ENCODE data around the gene DMRTC2.

Gene DMRTC2

GRCh38 chr19:41883821-41884733, 39.2 kb downstream of the DMRTC2 start:
- H3K4me1 ChIP-seq = peaks cover 79% of the 10 kb centered on the region
- no peak for TF ChIP-seq Cebpa-rat (IDR thresholded peaks at IDR 0.05)
- H3K9me3 ChIP-seq = no peaks in the 10 kb centered on the region
- peaks cover 63% of the 10 kb centered on the region for H4K20me1 ChIP-seq
- peaks cover 37% of the 10 kb centered on the region for H3K36me3 ChIP-seq
- H3K27me3 ChIP-seq = no peaks in the 10 kb centered on the region
- peak overlapping the region; percentile 88 for H3K9ac ChIP-seq
- H3K4me2 ChIP-seq = peak overlapping the region; percentile 99
- H3K27ac ChIP-seq = peak overlapping the region; percentile 96
- peak overlapping the region; percentile 84 for H3K4me3 ChIP-seq

DNA sequence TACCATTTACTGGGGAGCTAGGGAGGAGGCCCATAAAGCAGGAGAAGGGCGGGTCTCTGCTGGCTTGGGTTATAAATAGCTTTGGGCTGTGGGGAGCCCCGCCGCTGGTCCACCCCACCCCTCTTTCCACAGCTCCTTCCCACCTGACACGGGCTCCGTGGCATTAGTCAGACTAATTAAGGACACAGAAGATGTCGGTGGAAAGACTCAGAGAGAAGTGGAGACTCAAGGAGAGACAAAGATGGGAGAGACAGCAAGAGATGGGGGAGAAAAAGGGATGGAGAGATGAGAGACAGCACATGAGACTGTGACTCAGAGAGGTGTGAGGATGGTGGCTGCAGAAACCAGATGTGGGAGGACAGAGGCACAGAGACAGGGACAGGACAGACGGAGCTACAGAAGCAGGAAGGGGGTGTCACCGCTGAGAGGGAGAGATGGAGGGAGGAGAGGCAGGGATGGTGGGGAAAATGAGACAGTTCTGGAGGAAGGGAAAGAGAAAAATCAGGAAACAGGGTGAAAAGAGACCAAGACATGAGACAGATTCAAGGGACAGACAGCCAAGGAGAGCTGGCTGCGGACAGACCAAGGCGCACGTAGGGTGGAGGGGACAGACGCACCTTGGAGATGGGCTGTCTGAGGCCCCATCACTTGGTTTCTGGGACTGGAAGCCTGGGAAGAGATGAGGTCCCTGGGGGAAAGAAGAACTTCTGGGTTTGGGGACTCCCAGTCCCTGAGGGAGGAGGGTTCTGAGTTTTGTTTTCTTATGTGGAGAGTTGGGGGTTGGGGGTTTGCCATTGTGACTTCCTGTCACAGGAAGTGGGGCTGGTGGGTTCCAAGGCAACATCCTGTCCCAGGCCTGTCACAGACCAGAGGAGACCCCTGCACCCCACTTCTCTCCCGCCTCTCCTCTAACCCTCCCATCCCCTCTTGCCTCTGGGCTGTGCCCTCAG, 42.2 kb downstream of the DMRTC2 start:
- Histone ChIP-seq H3K27me3 (no peaks in the 10 kb centered on the region), H3K27ac (peak overlapping the region; percentile 79)

DNA sequence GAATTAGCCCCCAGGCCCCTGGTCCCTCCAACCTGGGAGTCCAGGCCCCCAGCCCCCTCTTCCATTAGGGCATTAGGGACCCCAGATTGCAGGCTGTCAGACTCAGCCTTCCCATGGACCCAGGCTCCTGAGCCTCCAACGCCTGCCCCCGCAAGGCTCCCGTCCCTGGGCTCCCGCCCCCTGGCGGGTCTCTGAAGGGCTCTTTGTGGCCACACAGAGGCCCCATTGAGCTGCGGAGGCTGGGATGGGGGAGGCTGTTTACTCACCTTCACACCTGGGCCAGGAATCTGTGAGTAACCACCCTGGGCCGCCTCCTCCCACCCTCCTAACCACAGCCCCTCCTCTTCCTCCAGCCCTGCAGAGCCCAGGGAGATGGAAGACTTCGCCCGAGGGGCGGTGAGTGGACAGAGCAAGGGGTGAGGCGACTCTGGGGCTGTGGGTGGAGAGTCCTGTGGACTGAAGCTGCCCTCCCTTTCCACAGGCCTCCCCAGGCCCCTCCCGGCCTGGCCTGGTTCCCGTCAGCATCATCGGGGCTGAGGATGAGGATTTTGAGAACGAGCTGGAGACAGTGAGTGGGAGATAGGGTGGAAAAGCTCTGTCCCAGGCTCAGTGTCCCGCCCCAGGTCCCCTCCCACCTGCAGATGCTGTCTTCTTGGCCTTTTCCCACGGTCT, 43.0 kb downstream of the DMRTC2 start:
- peak overlapping the region; percentile 79 for H3K27ac ChIP-seq
- H3K4me3 ChIP-seq = peak overlapping the region; percentile 53
- peaks cover 57% of the 10 kb centered on the region for H3K36me3 ChIP-seq
- H3K27me3 ChIP-seq = no peaks in the 10 kb centered on the region
- TF ChIP-seq Cebpa-rat (IDR thresholded peaks at IDR 0.05) = no peak
- H3K4me1 ChIP-seq = peaks cover 74% of the 10 kb centered on the region
- peak overlapping the region; percentile 66 for H3K9ac ChIP-seq
- H4K20me1 ChIP-seq = peaks cover 86% of the 10 kb centered on the region
- peak overlapping the region; percentile 99 for H3K4me2 ChIP-seq
- no peaks in the 10 kb centered on the region for H3K9me3 ChIP-seq

More for the DNA sequence above, 42.2 kb downstream of the DMRTC2 start:
- H3K9ac ChIP-seq = peak overlapping the region; percentile 66
- peaks cover 73% of the 10 kb centered on the region for H3K4me1 ChIP-seq
- H3K4me3 ChIP-seq = peak overlapping the region; percentile 53
- no peak for TF ChIP-seq Cebpa-rat (IDR thresholded peaks at IDR 0.05)
- H4K20me1 ChIP-seq = peaks cover 78% of the 10 kb centered on the region
- H3K9me3 ChIP-seq = no peaks in the 10 kb centered on the region
- peak overlapping the region; percentile 99 for H3K4me2 ChIP-seq
- peaks cover 49% of the 10 kb centered on the region for H3K36me3 ChIP-seq

DNA sequence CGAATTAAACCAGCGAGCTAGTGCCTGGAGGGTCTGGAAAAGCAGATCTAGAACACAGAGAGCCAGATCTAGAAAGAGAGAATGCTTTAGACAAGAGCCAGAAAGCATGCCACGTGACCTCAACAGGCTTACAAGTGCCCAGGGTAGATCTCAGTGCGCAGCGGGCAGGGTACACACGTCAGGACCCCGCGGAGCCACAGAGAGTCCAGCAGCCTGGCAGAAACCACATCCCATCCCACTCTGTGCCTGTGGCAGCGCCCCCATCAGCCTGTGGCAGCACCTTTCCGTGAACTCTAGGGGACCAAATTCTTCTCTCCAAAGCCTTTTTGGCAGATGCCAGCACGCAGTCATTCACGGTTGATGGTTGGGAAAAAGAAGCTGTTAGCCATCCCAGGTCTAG, 44.1 kb downstream of the DMRTC2 start:
- Histone ChIP-seq H3K27ac (no peak overlapping the region), H3K27me3 (no peaks in the 10 kb centered on the region), H3K36me3 (peaks cover 60% of the 10 kb centered on the region), H3K4me2 (no peak overlapping the region), H3K4me1 (peaks cover 79% of the 10 kb centered on the region), H3K9me3 (no peaks in the 10 kb centered on the region), H4K20me1 (peaks cover 86% of the 10 kb centered on the region), H3K9ac (0 out of 2 replicates have a peak overlapping the region, but pooled peaks have one; percentile 1), H3K4me3 (no peak overlapping the region)
- TF ChIP-seq Cebpa-rat (IDR thresholded peaks at IDR 0.05) = no peak

DNA sequence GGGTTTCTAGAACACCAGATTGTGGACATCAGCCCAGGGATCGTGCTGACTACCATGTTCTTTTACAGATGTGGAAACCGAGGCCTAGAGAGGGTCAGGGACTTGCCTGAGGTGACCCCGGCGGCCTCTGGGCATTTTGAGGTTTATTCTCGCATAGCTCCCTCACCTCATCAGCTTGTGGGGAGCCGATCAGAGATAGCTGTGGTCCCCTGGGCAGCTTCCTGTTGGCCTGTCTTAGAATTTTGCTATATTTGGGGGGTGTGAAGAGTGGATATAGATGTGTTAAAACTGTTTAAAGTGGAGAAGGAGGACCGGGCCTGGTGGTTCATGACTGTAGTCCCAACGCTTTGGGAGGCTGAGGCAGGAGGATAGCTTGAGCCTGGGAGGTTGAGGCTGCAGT, 45.1 kb downstream of the DMRTC2 start:
- Histone ChIP-seq H3K4me2 (no peak overlapping the region), H3K9me3 (no peaks in the 10 kb centered on the region), H3K27me3 (no peaks in the 10 kb centered on the region), H4K20me1 (peaks cover 80% of the 10 kb centered on the region), H3K4me1 (peaks cover 78% of the 10 kb centered on the region), H3K36me3 (peaks cover 69% of the 10 kb centered on the region), H3K9ac (0 out of 2 replicates have a peak overlapping the region, but pooled peaks have one; percentile 1), H3K27ac (no peak overlapping the region), H3K4me3 (no peak overlapping the region)
- TF ChIP-seq Cebpa-rat (IDR thresholded peaks at IDR 0.05) = no peak

- Histone ChIP-seq H4K20me1 (peaks cover 77% of the 10 kb centered on the region), H3K4me2 (no peak overlapping the region), H3K36me3 (peaks cover 72% of the 10 kb centered on the region), H3K4me1 (peaks cover 67% of the 10 kb centered on the region), H3K9me3 (no peaks in the 10 kb centered on the region), H3K27ac (no peak overlapping the region), H3K9ac (no peak overlapping the region), H3K27me3 (no peaks in the 10 kb centered on the region), H3K4me3 (no peak overlapping the region)
- no peak for TF ChIP-seq Cebpa-rat (IDR thresholded peaks at IDR 0.05)
These were observed 46.1 kb downstream of the DMRTC2 start for GRCh38 chr19:41890936-41891335.

- H3K36me3 ChIP-seq = peaks cover 78% of the 10 kb centered on the region
- no peak for TF ChIP-seq Cebpa-rat (IDR thresholded peaks at IDR 0.05)
- H3K27ac ChIP-seq = peak overlapping the region; percentile 39; the same call in 1 of the 2 replicates
- no peaks in the 10 kb centered on the region for H3K9me3 ChIP-seq
- H4K20me1 ChIP-seq = peaks cover 63% of the 10 kb centered on the region
- H3K4me1 ChIP-seq = peaks cover 53% of the 10 kb centered on the region
- no peaks in the 10 kb centered on the region for H3K27me3 ChIP-seq
- no peak overlapping the region for H3K9ac ChIP-seq
- H3K4me2 ChIP-seq = no peak overlapping the region; the same call in 1 of the 2 replicates
- no peak overlapping the region for H3K4me3 ChIP-seq
These were observed 47.5 kb downstream of the DMRTC2 start for GRCh38 chr19:41892173-41892902.

GRCh38 chr19:41893899-41894298, 49.1 kb downstream of the DMRTC2 start:
- peaks cover 82% of the 10 kb centered on the region for H3K36me3 ChIP-seq

More at GRCh38 chr19:41893899-41894298, 49.1 kb downstream of the DMRTC2 start:
- Histone ChIP-seq H3K9me3 (no peaks in the 10 kb centered on the region), H3K27me3 (no peaks in the 10 kb centered on the region), H3K4me3 (no peak overlapping the region), H4K20me1 (peaks cover 57% of the 10 kb centered on the region), H3K9ac (no peak overlapping the region), H3K4me1 (peaks cover 41% of the 10 kb centered on the region), H3K4me2 (0 out of 2 replicates have a peak overlapping the region, but pooled peaks have one; percentile 9), H3K27ac (peak overlapping the region; percentile 30; the same call in 1 of the 2 replicates)
- TF ChIP-seq Cebpa-rat (IDR thresholded peaks at IDR 0.05) = no peak

Measured in BLaER1 (cell line).